ENCODE data around the gene UQCC5.

The UQCC5 gene

DNA sequence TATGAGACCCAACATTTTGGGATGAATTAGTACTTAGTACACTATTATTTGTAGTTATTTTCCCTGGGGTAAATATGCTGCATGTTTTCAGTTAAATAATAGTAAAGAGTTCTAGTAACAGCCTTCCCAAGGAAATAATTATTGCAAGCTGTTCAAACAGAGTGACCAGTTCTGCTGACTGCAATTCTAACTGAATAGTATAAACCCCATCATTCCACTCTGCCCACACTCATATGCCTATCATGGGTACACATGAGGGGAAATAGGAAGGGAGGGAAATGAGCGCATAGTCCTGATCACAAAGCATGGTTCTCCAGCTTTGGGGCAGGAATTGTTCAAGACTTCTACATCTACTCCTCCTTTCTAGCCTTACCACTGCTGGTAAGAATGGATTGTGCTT, 18.7 kb downstream of the UQCC5 start:
- no peaks in the 10 kb centered on the region for H3K36me3 ChIP-seq (ENCODE audit: insufficient read depth)

DNA sequence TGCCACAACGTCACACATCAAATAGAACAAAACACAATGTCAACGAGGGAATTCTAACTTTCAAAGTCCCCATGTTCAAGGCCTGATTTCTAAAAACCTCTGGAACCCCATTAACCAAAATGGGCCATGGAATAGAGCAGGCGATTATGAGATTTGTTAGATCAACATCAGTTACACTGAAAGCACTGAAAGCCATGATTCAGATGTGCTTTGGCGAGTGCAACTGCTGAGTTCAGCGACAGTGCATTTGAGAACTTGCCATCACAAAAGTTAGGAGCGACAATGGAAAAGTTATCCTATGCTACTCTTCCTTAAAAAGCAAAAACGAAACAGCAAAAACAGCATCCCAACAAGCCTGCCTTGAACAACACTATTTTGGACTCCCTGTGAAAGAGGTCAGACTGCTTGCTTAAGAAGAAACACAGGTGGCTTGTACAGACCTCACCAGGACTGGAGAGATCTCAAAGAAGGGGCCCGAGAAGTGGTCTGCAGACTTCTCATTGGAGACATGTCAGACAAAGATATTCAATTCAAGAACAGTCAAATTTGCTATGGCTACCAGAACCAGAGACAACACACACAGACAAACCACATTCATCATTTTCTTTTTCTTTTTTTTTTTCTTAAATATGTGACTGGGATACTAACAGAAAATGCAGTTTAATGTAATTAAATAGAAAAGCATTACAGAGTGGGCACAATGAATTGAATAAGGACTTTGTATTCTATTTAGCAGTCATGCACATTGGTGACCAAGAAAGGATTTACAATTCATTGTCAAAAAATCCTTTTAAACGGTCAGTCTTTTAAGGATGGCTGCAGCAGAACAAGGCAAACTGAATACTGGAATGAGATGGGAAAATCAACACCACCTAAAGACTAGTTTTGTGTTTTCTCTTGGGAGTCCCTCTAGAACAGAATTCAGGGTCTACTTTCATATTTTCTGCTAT, 20.9 kb downstream of the UQCC5 start:
- no peaks in the 10 kb centered on the region for H3K36me3 ChIP-seq (ENCODE audit: insufficient read depth)

More for the DNA sequence above, 18.7 kb downstream of the UQCC5 start:
- H3K4me1 ChIP-seq (ENCODE audit: low read depth, poor library complexity, severe bottlenecking): no peaks in the 10 kb centered on the region
- no peaks in the 10 kb centered on the region for H3K27me3 ChIP-seq (ENCODE audit: insufficient read depth, low read depth)
- no peaks in the 10 kb centered on the region for H4K20me1 ChIP-seq (ENCODE audit: insufficient read depth)
- H3K27ac ChIP-seq: no peak overlapping the region
- H3K4me3 ChIP-seq (IDR thresholded peaks at IDR 0.05; ENCODE audit: insufficient read depth, low read depth, low read length): no peak overlapping the region
- TF ChIP-seq, protein P1, sequence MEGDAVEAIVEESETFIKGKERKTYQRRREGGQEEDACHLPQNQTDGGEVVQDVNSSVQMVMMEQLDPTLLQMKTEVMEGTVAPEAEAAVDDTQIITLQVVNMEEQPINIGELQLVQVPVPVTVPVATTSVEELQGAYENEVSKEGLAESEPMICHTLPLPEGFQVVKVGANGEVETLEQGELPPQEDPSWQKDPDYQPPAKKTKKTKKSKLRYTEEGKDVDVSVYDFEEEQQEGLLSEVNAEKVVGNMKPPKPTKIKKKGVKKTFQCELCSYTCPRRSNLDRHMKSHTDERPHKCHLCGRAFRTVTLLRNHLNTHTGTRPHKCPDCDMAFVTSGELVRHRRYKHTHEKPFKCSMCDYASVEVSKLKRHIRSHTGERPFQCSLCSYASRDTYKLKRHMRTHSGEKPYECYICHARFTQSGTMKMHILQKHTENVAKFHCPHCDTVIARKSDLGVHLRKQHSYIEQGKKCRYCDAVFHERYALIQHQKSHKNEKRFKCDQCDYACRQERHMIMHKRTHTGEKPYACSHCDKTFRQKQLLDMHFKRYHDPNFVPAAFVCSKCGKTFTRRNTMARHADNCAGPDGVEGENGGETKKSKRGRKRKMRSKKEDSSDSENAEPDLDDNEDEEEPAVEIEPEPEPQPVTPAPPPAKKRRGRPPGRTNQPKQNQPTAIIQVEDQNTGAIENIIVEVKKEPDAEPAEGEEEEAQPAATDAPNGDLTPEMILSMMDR (conservative IDR thresholded peaks at IDR 0.05; ENCODE audit: low read depth, low read length): no peak
- H3K4me2 ChIP-seq: no peak overlapping the region
- no peaks in the 10 kb centered on the region for H3K79me2 ChIP-seq (ENCODE audit: insufficient read depth, low read depth)
- no peak overlapping the region for H3K9ac ChIP-seq
- no peak overlapping the region for H2AFZ ChIP-seq (ENCODE audit: low read depth)

DNA sequence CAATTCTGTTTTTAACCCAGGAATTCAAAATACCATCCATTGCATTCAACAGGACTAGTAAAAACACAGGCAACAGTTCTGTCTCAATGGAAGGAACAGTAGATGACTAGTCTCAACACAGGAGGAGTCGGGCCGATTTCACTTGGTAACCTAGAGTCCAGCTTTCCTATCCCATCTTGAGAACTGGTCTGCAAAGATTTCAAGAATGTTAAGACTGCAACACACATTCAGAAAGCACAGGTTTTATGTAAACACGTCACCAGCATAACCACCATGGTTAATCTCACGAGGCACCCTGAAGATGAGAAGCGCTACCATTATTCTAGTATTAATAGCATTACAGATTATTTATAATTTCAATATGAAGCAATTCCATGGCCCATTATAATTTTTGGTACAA, 22.0 kb downstream of the UQCC5 start:
- Histone ChIP-seq H3K27me3 (ENCODE audit: insufficient read depth, low read depth) (no peaks in the 10 kb centered on the region), H4K20me1 (ENCODE audit: insufficient read depth) (no peaks in the 10 kb centered on the region), H2AFZ (ENCODE audit: low read depth) (no peak overlapping the region), H3K36me3 (ENCODE audit: insufficient read depth) (no peaks in the 10 kb centered on the region), H3K4me1 (ENCODE audit: low read depth, poor library complexity, severe bottlenecking) (no peaks in the 10 kb centered on the region), H3K4me2 (no peak overlapping the region), H3K27ac (no peak overlapping the region), H3K9ac (no peak overlapping the region), H3K4me3 (IDR thresholded peaks at IDR 0.05; ENCODE audit: insufficient read depth, low read depth, low read length) (no peak overlapping the region), H3K79me2 (ENCODE audit: insufficient read depth, low read depth) (no peaks in the 10 kb centered on the region)
- TF ChIP-seq, protein P1 (conservative IDR thresholded peaks at IDR 0.05; ENCODE audit: low read depth, low read length): no peak

More for the DNA sequence above, 20.9 kb downstream of the UQCC5 start:
- H3K79me2 ChIP-seq (ENCODE audit: insufficient read depth, low read depth): no peaks in the 10 kb centered on the region
- TF ChIP-seq, protein P1 (conservative IDR thresholded peaks at IDR 0.05; ENCODE audit: low read depth, low read length): no peak
- no peak overlapping the region for H3K27ac ChIP-seq
- H3K27me3 ChIP-seq (ENCODE audit: insufficient read depth, low read depth): no peaks in the 10 kb centered on the region
- H3K9ac ChIP-seq: no peak overlapping the region
- H4K20me1 ChIP-seq (ENCODE audit: insufficient read depth): no peaks in the 10 kb centered on the region
- no peak overlapping the region for H3K4me3 ChIP-seq (IDR thresholded peaks at IDR 0.05; ENCODE audit: insufficient read depth, low read depth, low read length)
- no peak overlapping the region for H2AFZ ChIP-seq (ENCODE audit: low read depth)
- no peak overlapping the region for H3K4me2 ChIP-seq
- H3K4me1 ChIP-seq (ENCODE audit: low read depth, poor library complexity, severe bottlenecking): no peaks in the 10 kb centered on the region

DNA sequence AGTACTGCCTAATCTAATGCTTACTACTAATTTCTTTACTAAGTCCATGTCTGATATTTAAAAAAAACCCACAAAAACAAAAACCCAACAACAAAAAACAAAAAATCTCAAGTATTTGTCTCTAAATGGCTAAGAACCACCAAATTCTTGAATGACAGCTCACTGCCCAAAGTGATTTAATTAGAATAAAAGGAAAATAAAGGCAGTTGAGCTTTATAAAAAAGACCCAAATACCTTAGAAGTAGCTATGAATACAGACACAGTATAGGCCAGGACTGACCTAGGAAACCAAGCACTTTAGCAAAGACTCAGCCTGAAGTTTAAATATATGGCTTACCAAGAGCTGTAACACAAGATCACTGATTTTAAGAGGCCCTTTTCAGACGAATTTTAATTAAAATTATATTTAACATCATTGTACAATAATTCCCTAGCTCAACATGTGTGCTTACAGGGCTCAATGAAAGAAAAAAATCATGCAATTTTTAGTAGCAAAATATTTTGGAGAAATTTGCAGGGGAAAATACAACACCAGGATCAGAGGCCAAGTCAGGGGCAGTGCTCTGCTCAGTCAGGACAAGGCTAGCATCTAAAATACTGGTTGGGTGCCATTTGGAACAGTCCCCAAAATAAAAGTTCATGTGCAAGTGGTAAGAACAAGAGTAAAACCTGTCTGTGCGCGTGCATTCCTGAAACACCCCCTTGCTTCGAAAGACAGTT, 24.8 kb downstream of the UQCC5 start:
- no peak overlapping the region for H3K27ac ChIP-seq
- no peaks in the 10 kb centered on the region for H3K4me1 ChIP-seq (ENCODE audit: low read depth, poor library complexity, severe bottlenecking)
- no peaks in the 10 kb centered on the region for H3K36me3 ChIP-seq (ENCODE audit: insufficient read depth)

More for the DNA sequence above, 24.8 kb downstream of the UQCC5 start:
- Histone ChIP-seq H4K20me1 (ENCODE audit: insufficient read depth) (no peaks in the 10 kb centered on the region), H3K4me3 (IDR thresholded peaks at IDR 0.05; ENCODE audit: insufficient read depth, low read depth, low read length) (no peak overlapping the region), H3K27me3 (ENCODE audit: insufficient read depth, low read depth) (no peaks in the 10 kb centered on the region), H3K4me2 (no peak overlapping the region), H3K9ac (no peak overlapping the region), H3K79me2 (ENCODE audit: insufficient read depth, low read depth) (no peaks in the 10 kb centered on the region), H2AFZ (ENCODE audit: low read depth) (no peak overlapping the region)
- TF ChIP-seq, protein P1 (conservative IDR thresholded peaks at IDR 0.05; ENCODE audit: low read depth, low read length): no peak
